Fibroblast of villous mesenchyme (primary cell): ENCODE measurements around the gene SLC38A6. TPM values are rescaled to one million over a fixed set of nuclear protein-coding genes. Genes with fewer than 3 reads are reported as not detected.

ENCODE experiments used
- DNase-seq: peaks from one replicate; pipeline ENCODE4 v3.0.0-alpha.2; 2010; ENCODE audit warnings: low read depth
- H3K4me3 ChIP-seq: 2 replicates; pipeline ENCODE4 v1.5.1; 2011; ENCODE audit warnings: low read depth, mild to moderate bottlenecking, low read length
- small RNA-seq: library from RNA; depleted of rRNA; stranded (forward); fragments of <200 nt; gene quantifications from one replicate; pipeline ENCODE3, GENCODE V24; 2012
- total RNA-seq: library from RNA; depleted of rRNA; stranded (reverse); fragments of >200 nt; gene quantifications from 2 replicates; pipeline ENCODE4 v1.2.3, GENCODE V29; 2012
- TF ChIP-seq, protein P1 (sequence below): IDR thresholded peaks from 2 replicates; pipeline ENCODE4 v1.5.1; 2012; ENCODE audit warnings: low read depth, mild to moderate bottlenecking, low read length; ENCODE audit not compliant: insufficient read depth

SLC38A6 gene
- total RNA-seq, 1 donor = 56.1 TPM

DNA sequence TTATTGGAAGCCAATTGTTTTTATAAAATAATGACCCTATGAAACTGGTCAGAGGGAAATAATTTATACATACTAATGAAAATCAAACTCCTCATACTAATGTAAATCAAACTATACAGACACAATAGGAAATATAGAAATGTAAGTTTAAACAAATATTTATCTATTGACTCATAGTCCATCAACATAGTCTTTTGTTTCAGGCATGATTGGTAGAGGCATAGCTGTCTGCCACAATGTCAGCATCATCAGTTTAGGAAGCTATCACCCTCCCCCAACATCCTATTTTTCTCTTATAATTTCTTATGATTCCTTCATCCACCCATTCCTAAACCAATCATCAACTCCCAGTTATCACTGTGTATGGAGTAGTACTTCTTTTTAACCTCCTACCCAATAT lies 117.7 kb downstream of the SLC38A6 start:
- no peak for DNase-seq
- no peak overlapping the region for H3K4me3 ChIP-seq
- TF ChIP-seq, protein P1, sequence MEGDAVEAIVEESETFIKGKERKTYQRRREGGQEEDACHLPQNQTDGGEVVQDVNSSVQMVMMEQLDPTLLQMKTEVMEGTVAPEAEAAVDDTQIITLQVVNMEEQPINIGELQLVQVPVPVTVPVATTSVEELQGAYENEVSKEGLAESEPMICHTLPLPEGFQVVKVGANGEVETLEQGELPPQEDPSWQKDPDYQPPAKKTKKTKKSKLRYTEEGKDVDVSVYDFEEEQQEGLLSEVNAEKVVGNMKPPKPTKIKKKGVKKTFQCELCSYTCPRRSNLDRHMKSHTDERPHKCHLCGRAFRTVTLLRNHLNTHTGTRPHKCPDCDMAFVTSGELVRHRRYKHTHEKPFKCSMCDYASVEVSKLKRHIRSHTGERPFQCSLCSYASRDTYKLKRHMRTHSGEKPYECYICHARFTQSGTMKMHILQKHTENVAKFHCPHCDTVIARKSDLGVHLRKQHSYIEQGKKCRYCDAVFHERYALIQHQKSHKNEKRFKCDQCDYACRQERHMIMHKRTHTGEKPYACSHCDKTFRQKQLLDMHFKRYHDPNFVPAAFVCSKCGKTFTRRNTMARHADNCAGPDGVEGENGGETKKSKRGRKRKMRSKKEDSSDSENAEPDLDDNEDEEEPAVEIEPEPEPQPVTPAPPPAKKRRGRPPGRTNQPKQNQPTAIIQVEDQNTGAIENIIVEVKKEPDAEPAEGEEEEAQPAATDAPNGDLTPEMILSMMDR = no peak

DNA sequence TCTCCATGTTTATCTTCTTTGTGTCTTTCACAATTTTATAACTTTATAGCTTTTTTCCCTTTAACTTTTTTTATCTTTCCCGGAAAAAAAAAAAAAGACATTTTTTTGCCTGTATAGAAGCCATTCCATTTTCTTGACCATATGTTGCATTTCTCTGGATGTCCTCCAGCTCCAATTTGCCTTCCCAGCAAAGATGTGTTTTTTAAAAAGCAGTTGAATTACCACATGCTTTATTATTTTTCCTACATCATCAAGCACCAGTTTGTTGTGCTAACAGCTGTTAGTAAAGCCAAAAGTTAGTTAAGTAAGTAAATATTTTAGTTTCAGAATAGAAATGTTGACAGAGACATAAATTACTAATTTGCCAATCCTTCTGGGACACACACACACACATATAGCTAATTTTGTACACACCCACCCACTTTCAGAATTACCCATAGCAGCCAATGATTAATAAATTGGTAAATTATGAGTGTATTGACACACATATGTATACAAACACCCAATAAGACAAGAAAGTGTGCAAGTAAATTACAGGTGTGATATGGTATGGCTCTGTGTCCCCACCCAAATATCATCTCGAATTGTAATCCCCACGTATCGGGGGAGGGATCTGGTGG lies 118.3 kb downstream of the SLC38A6 start:
- peak; percentile 76 for DNase-seq
- no peak overlapping the region for H3K4me3 ChIP-seq
- TF ChIP-seq, protein P1 = no peak

DNA sequence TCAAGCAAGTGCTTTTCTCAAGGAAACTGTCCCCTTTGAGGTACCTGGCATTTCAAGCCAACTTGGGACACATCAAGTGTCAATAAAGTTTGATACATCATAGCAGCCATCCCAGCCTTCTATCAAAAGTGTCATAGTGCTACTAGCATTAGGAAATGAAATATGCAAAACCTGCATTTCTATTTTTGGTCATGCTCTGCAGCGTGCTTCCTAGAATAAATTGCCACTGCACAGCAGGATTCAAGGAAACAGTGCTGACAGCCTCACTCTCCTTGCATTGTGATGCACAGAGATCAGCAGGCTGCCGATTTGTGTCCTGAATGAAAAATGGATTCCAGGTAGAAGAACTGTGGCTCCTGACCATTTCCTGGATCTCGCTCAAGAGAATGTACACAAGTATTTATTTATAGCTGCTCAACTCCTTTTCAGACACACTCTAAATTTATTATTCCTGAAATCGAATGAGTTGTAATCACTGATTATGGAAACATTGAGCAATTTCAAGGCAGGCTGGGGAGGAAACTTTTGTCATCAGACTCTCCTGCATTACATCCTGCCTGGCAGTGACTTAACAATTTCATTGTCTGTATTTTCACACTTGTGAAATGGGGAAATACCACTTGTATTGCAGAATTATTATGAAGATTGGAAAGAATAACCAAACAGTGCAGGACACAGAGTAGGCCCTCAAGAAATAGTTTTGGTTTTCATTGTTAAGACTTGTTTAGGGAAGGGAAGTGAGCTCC lies 120.9 kb downstream of the SLC38A6 start:
- TF ChIP-seq, protein P1 = no peak

More for the DNA sequence above, 120.9 kb downstream of the SLC38A6 start:
- no peak overlapping the region for H3K4me3 ChIP-seq
- peak; percentile 75 for DNase-seq

Small RNA genes within 50 kb of the gene (small RNA-seq; reads per million reads assigned to genes)
- gene RNU6-398P = not detected

Other genes with a start within 250 kb of the SLC38A6 start
- gene MNAT1, start 246.5 kb upstream of the SLC38A6 start, total RNA-seq = 59.3 and 71.7 TPM in 2 replicates
- 11.0 and 16.0 TPM in 2 replicates for gene TRMT5, start 166 bp upstream of the SLC38A6 start, total RNA-seq